HepG2 (cell line): ENCODE results near the gene UMOD. TPM values are rescaled to one million over a fixed set of nuclear protein-coding genes. Genes with fewer than 3 reads are reported as not detected.

ENCODE experiments used
- DR1 ChIP-seq: sonication (generic); formaldehyde crosslinking; IDR thresholded peaks from 2 replicates; pipeline ENCODE4 v1.8.0; 2021; ENCODE audit warnings: mild to moderate bottlenecking, missing genetic modification reagents, inconsistent platforms
- ETS1 ChIP-seq: sonication (generic); formaldehyde crosslinking; IDR thresholded peaks from 2 replicates; pipeline ENCODE4 v1.4.0; 2020; ENCODE audit warnings: missing genetic modification reagents
- FOXM1 ChIP-seq: sonication (generic); formaldehyde crosslinking; IDR thresholded peaks from 2 replicates; pipeline ENCODE4 v1.5.0; 2020; ENCODE audit warnings: missing genetic modification reagents
- GATAD2A ChIP-seq: IDR thresholded peaks from 2 replicates; pipeline ENCODE4 v1.6.1; 2016
- MNT ChIP-seq: fragments of 450-650 bp; IDR thresholded peaks from 2 replicates; pipeline ENCODE4 v1.6.1; 2016
- MTA1 ChIP-seq: sonication (generic); formaldehyde crosslinking; IDR thresholded peaks from 2 replicates; pipeline ENCODE4 v1.4.0; 2020; ENCODE audit warnings: missing genetic modification reagents, mild to moderate bottlenecking, borderline replicate concordance
- NKX3-1 ChIP-seq: sonication (generic); formaldehyde crosslinking; IDR thresholded peaks from 2 replicates; pipeline ENCODE4 v1.5.0; 2020; ENCODE audit warnings: missing genetic modification reagents
- RBAK ChIP-seq: sonication (generic); formaldehyde crosslinking; IDR thresholded peaks from 2 replicates; pipeline ENCODE4 v1.5.1; 2020; ENCODE audit warnings: mild to moderate bottlenecking, missing genetic modification reagents
- SALL1 ChIP-seq: sonication (generic); formaldehyde crosslinking; IDR thresholded peaks from 2 replicates; pipeline ENCODE4 v1.8.0; 2022; ENCODE audit warnings: mild to moderate bottlenecking, missing genetic modification reagents
- ZNF17 ChIP-seq: sonication (generic); formaldehyde crosslinking; IDR thresholded peaks from 2 replicates; pipeline ENCODE4 v1.5.0; 2020; ENCODE audit warnings: mild to moderate bottlenecking, missing genetic modification reagents
- ZNF317 ChIP-seq: sonication (generic); formaldehyde crosslinking; IDR thresholded peaks from 2 replicates; pipeline ENCODE4 v1.5.0; 2020; ENCODE audit warnings: mild to moderate bottlenecking, missing genetic modification reagents
- ZNF414 ChIP-seq: sonication (generic); formaldehyde crosslinking; IDR thresholded peaks from 2 replicates; pipeline ENCODE4 v1.5.0; 2020; ENCODE audit warnings: missing genetic modification reagents
- ZNF598 ChIP-seq: sonication (generic); formaldehyde crosslinking; IDR thresholded peaks from 2 replicates; pipeline ENCODE4 v1.5.1; 2020; ENCODE audit warnings: mild to moderate bottlenecking, missing genetic modification reagents, borderline replicate concordance
- ZNF609 ChIP-seq: sonication (generic); formaldehyde crosslinking; IDR thresholded peaks from 2 replicates; pipeline ENCODE4 v1.4.0; 2020; ENCODE audit warnings: mild to moderate bottlenecking, missing genetic modification reagents, borderline replicate concordance
- polyA plus RNA-seq, 8 experiments: library from polyadenylated mRNA; depleted of rRNA in 3 of 8; stranded (reverse) in 7 of 8; unstranded in 1 of 8; fragments of >200 nt; fragmentation: Illumina TruSeq in 4 of 8; extraction: Trizol in 4 of 8; gene quantifications; 2 replicates each; pipeline versions ENCODE4 v1.2.1 to v1.2.3, GENCODE V29; 2011 to 2016; ENCODE audit warnings: low read depth in 4 of 8, missing spikeins in 1 of 8, mixed read lengths in 1 of 8; ENCODE audit not compliant: insufficient read depth in 1 of 8
- total RNA-seq, 5 experiments: library from RNA; depleted of rRNA; stranded (reverse); fragments of >200 nt; fragmentation: Illumina TruSeq; extraction: Trizol; gene quantifications; 2 replicates each; pipeline ENCODE4 v1.2.3, GENCODE V29; 2016; ENCODE audit warnings: low read depth in 1 of 5
- TF ChIP-seq, protein P1 (sequence below): sonication (generic); formaldehyde crosslinking; IDR thresholded peaks from 2 replicates; pipeline ENCODE4 v1.9.0; 2022; ENCODE audit warnings: missing genetic modification reagents, mild to moderate bottlenecking, borderline replicate concordance
- TF ChIP-seq, protein P2 (sequence below): sonication (generic); formaldehyde crosslinking; IDR thresholded peaks from 2 replicates; pipeline ENCODE4 v1.8.0; 2022; ENCODE audit warnings: missing genetic modification reagents, mild to moderate bottlenecking, inconsistent platforms, borderline replicate concordance

Gene UMOD
- total and polyA plus RNA-seq, 2 of the 13 experiments (the other 11 are each of a cell fraction or from before 2014, with no cell fraction given): not detected

DNA sequence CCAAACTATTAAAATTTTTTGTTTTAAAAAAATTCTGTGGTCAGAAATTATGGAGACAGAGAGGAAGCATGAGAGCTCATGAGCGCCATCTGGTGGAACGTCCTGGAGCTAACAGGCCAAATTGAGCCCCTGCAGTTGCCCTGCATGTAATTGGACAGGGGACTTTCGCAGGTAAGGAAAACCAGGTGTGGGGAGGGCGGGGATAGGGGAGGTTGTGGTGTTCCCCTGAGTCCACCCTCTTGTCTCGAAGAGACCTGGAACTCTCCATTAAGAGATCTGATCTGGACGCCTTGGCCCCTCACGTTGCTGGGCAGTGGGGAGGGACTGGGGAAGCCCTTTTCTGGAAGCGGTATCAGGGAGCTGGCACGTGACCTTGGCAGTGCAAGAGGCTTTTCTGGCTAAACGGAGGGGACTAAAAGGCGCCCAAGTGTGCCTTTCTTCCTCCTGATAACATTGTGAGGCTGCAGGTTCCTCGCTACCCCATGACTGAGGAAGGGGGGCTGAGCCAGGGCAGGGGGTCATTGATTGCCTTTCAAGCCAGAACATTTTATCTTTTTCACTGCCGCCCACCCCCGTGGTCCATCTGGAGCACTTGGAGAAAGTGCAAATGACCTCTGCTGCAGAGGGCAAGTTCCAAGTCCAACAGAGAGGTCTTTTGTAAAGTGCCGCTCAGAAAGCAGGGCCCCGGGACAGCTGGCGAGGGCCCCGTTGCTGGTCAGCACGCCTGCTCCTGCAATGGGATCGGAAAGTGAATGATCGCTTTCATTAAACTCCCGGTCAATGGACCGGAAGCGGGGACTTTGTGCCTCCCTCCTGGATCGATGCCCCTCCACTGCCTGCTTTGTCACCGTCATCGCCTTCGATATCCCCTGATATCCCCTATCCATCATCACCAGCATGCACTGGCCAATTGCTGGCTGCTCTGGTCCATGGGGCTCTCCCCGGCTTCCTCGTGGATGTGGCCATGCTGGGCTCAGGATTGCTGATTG, 33.6 kb upstream of the UMOD start (continued):
- TF ChIP-seq ETS1 (CRISPR knock-in tag) (no peak), ZNF17 (CRISPR knock-in tag) (no peak), SALL1 (CRISPR knock-in tag) (peak; percentile 95), ZNF609 (no peak; the same call in 1 of the 2 replicates), ZNF598 (peak; percentile 87; the same call in 1 of the 2 replicates), MNT (no peak), MTA1 (CRISPR knock-in tag) (peak; percentile 93), ZNF414 (CRISPR knock-in tag) (peak; percentile 91), GATAD2A (CRISPR knock-in tag) (peak; percentile 78), RBAK (peak; percentile 58; the same call in 1 of the 2 replicates), FOXM1 (CRISPR knock-in tag) (no peak), DR1 (CRISPR knock-in tag) (no peak), NKX3-1 (0 out of 2 replicates have a peak, but pooled peaks have one; percentile 10), ZNF317 (peak; percentile 68; the same call in 1 of the 2 replicates)
- TF ChIP-seq, protein P1, sequence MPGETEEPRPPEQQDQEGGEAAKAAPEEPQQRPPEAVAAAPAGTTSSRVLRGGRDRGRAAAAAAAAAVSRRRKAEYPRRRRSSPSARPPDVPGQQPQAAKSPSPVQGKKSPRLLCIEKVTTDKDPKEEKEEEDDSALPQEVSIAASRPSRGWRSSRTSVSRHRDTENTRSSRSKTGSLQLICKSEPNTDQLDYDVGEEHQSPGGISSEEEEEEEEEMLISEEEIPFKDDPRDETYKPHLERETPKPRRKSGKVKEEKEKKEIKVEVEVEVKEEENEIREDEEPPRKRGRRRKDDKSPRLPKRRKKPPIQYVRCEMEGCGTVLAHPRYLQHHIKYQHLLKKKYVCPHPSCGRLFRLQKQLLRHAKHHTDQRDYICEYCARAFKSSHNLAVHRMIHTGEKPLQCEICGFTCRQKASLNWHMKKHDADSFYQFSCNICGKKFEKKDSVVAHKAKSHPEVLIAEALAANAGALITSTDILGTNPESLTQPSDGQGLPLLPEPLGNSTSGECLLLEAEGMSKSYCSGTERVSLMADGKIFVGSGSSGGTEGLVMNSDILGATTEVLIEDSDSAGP (CRISPR knock-in tag): peak; percentile 75; the same call in 1 of the 2 replicates
- TF ChIP-seq, protein P2, sequence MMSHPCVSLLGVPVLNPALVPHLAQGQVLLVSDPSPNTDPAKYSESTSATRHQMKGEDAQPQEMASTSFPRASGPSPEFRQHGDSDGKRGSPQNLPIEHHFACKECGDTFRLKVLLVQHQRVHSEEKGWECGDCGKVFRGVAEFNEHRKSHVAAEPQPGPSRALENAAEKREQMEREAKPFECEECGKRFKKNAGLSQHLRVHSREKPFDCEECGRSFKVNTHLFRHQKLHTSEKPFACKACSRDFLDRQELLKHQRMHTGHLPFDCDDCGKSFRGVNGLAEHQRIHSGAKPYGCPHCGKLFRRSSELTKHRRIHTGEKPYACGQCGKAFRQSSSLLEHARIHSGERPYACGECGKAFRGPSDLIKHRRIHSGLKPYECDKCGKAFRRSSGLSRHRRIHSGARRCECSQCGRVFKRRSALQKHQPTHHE (CRISPR knock-in tag): peak; percentile 39; the same call in 1 of the 2 replicates
